GM12892 (cell line): ENCODE measurements around the gene CTNND2.

Source experiments
- DNase-seq: peaks from one replicate; pipeline ENCODE4 v3.0.0; 2011; ENCODE audit not compliant: insufficient read length
- FAIRE-seq: peaks from 2 replicates; lab custom pipeline; 2011; peaks lifted over from hg19 to GRCh38; lab: Jason Lieb, UNC
- POLR2A ChIP-seq: IDR thresholded peaks from 2 replicates; pipeline ENCODE4 v1.6.1; 2011; ENCODE audit warnings: low read depth, low read length, control low read depth
- POLR2AphosphoS5 ChIP-seq: IDR thresholded peaks from 2 replicates; pipeline ENCODE4 v1.6.1; 2011; ENCODE audit warnings: low read depth, low read length, control low read depth
- TAF1 ChIP-seq: IDR thresholded peaks from 2 replicates; pipeline ENCODE4 v1.6.1; 2011; ENCODE audit warnings: low read depth, mild to moderate bottlenecking, control low read depth, low read length, borderline replicate concordance

The CTNND2 gene

DNA sequence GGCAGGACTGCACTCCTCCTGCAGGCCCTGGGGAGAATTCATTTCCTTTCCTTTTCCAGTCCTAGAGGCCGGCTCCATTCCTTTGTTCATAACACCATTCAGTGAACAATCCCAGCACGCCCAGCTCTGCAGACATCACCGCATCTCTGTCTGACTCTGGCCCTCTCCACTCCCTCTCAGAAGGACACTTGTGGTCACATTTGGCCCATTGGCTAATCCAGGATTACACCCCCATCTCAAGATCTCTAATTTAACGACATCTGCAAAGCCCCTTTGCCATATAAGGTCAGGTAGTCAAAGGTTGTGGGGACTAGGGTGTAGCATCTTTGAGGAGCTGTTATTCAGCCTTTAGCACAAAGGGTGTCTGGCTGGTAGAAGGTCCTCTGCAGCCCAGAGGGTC is 958.2 kb downstream of the CTNND2 start:
- FAIRE-seq (no peak), DNase-seq (no peak)
- TF ChIP-seq POLR2AphosphoS5 = no peak
- no peak for TF ChIP-seq TAF1
- TF ChIP-seq POLR2A = no peak

DNA sequence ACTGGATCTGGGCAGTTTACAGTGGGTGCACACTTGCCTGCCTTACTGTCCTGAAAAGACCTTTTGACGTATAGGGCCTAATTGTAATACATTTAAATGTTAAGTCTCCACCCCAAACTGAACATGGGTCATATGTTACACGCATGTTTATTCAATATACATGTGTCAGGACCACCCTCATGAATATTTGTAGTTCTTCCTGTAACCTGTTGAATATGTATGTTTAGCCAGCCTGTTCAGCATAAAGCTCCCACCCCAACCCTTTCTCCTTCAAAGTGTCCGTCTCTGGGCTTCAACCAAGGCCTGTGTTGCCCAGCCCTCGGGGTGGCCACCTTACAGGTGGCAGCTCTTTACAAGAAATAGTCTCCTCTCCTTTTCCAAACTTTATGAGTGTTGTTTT is 962.3 kb downstream of the CTNND2 start:
- FAIRE-seq (no peak), DNase-seq (no peak)
- no peak for TF ChIP-seq POLR2AphosphoS5
- TF ChIP-seq TAF1 = no peak
- no peak for TF ChIP-seq POLR2A

DNA sequence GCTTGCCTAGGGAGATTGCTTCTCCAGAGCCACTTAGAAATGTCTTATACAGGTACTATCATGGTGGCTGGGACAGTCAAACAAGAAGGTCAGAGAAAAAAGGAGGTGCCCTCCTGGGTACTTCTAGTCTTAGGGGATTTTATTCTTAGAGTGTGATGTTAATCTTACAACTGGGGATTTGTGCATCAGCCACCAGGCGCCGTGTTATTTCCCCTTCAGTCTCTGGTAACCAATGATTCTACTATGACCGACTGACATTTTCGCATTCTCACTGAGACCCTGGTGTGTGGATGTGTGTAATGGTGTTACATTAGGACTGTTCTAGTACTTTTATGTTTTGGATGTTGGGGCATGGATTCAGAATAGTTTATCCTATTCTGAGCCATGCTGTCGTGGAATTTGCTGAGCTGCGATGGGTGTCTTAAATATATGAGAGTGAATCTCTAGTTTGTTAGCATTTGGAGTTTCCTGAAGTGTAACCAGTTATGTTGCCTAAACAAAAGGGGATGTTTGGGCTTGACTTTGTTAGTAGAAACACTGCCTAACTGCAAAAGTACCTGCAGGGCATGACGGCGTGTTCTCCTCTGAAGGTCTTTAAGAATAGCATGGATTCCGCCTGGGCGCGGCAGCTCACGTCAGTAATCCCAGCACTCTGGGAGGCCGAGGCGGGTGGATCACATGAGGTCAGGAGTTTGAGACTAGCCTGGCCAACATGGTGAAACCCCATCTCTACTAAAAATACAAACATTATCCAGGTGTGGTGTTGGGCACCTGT is 968.0 kb downstream of the CTNND2 start:
- FAIRE-seq (no peak), DNase-seq (no peak)
- TF ChIP-seq POLR2A (no peak), POLR2AphosphoS5 (no peak), TAF1 (no peak)

DNA sequence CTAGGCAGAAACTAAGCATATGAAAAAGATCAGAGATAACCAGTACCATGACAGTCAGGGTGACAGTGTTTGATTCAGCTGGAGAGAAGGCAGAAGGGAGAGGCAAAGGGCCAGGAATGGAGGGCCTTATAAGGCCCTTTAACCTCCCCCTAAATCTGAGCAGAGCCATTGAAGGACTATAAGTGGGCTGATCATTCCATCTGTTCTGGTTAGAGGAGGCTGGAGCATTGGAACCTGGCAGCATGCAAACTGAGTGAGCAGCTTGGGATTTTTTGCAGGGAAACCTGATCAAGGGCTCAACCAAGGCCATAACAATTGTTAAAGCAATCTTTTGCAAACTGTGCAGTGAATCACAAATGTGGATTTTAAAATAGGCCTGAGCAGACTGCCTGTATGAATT is 968.7 kb downstream of the CTNND2 start:
- DNase-seq (no peak), FAIRE-seq (no peak)
- no peak for TF ChIP-seq POLR2A
- TF ChIP-seq TAF1 = no peak
- no peak for TF ChIP-seq POLR2AphosphoS5

DNA sequence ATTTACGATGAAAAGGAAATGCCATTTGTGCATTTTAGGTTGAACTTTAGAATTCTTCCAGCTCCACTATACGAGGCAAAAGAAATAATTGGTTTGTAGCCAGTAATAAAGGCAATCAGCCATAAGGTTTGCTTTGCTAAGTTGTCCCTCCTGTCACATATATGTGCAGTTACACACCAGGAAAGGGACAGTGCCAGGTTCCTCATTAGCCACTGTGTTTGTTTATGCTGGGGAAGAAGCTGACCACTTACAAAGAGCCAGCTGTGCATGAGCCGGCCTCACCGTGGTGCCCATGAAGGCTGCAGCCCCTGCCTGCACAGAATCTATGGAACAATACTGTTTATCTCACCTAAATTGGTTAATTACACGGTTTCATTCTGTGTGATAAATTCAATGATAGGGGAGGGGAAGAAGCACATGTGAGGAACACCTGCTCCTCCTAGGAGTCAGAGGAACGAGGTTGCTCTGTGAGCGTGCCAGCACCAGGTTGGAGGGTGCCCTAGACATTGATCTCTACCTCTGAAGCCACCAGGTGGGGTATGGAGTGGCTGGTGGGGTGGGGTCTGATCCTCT is 969.4 kb downstream of the CTNND2 start:
- no peak for FAIRE-seq
- TF ChIP-seq TAF1 = no peak
- no peak for DNase-seq

DNA sequence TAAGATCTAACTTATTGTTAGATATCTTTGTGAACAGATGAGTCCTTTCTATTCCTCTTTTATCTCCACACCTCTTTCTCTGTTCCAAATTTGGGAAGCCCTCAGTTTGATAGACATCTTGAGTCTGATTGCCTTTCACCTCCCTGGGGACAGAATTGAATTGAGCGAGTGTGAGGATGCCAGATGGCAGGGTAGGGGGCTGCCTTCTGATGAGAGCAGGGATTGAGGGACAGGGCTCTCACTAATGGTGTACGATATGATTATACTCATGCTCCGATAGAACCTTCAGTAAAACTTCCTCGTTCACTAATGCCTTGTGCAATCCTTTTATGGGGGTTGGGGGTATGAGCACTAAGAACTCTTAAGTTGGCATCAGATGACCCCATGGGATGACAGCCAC is 971.1 kb downstream of the CTNND2 start:
- FAIRE-seq = no peak
- no peak for TF ChIP-seq POLR2A
- no peak for TF ChIP-seq TAF1
- no peak for TF ChIP-seq POLR2AphosphoS5
- DNase-seq = no peak

DNA sequence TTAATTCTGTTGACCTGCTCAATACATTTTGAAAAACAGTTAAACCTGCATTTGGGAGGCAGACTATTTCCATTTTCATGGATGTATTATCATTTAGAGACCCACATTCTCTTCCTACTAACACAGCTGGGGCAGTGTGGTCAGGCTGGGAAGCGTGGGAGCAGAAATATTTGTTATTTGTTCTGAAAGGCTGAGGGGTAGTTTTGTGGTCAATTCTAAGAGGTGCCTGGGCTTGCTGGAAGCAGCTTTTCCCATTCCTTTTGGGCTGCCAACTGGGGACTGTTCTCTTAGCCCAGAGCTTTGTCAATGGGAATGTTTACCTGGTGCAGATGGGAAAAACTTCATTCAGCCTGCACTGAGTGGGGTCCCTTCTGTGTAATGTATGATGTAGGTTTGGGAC is 971.8 kb downstream of the CTNND2 start:
- TF ChIP-seq POLR2AphosphoS5 = no peak
- no peak for TF ChIP-seq POLR2A
- TF ChIP-seq TAF1 = no peak
- DNase-seq = no peak
- no peak for FAIRE-seq

DNA sequence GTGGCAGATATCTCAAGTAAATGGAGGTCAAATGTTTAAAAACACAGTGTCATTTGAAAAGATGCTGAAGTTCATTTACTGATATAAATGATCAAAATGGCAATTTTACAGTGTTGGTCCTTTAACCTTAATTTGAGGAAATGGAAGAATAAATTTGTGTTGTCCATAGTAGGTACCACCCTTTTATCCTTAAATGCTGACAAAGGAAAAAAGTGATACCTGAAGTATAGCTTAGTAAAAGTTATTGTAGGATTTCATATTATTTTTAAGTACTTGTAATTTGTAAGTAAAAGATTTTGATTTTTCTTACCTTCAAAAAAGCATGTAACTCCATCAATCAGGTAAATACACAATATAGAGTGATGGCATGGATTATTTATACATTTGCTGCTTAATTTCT is 976.6 kb downstream of the CTNND2 start:
- TF ChIP-seq TAF1 (no peak), POLR2AphosphoS5 (no peak), POLR2A (no peak)
- no peak for DNase-seq
- FAIRE-seq = no peak

DNA sequence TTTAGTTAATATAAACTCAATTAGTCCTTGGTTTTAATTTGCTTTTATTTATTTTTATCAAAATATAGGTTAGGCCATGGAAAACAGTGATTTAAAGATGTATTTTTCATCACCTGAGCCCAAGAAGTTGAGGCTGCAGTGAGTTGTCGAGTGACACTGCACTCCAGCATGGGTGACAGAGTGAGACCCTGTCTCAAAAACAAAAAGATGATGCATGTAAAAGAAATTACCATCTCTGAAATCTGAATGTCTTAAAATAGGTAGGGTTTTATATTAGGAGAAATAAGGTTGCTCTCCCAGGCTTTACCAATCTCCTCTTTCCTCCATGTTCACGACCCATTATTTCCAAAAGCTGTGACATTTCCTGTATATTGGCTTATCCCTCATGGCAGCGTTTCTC is 980.9 kb downstream of the CTNND2 start:
- no peak for FAIRE-seq
- no peak for TF ChIP-seq TAF1
- TF ChIP-seq POLR2AphosphoS5 = no peak
- TF ChIP-seq POLR2A = no peak
- no peak for DNase-seq
